A549 (cell line): ENCODE measurements around the gene NKX2-1. TPM values are rescaled to one million over a fixed set of nuclear protein-coding genes. Genes with fewer than 3 reads are reported as not detected.

Experiments
- ATAC-seq, 2 experiments: fragments of 200-7000 bp in 1 of 2; fragments of >200 bp in 1 of 2; cut with Nextera tagmentation in 1 of 2; cut with Tn5 transposase in 1 of 2; 3 replicates each; pipeline versions ENCODE4 v1.8.0 to v1.9.1; 2018 to 2020; ENCODE audit warnings: mild to moderate bottlenecking in 1 of 2, moderate library complexity in 1 of 2
- CTCF ChIA-PET: fragments of 300-600 bp; sonication (Branson Sonifier 250); formaldehyde crosslinking; extraction: SDS; loops from one replicate; lab custom pipeline; 2021; ENCODE audit warnings: antibody characterized with exemption, inconsistent platforms; lab: Yijun Ruan, JAX
- POLR2A ChIA-PET: fragments of 350-600 bp; formaldehyde crosslinking; extraction: SDS; loops from one replicate; lab custom pipeline; 2021; ENCODE audit warnings: antibody characterized with exemption, inconsistent platforms; lab: Yijun Ruan, JAX
- DNase-seq, 2 experiments: peaks; one replicate each; pipeline versions ENCODE4 v3.0.0 to v3.0.0-alpha.2; 2011 to 2016; ENCODE audit warnings: low read depth in 1 of 2, low spot score in 1 of 2
- FAIRE-seq: peaks from 2 replicates; lab custom pipeline; 2011; peaks lifted over from hg19 to GRCh38; lab: Jason Lieb, UNC
- H3K27ac ChIP-seq, 2 experiments: fragments of >200 bp; sonication (Bioruptor Twin); formaldehyde crosslinking; 3 replicates each; pipeline ENCODE4 v1.5.1; 2016 to 2017
- H3K4me1 ChIP-seq: fragments of >200 bp; sonication (Bioruptor Twin); formaldehyde crosslinking; 3 replicates; pipeline ENCODE4 v1.6.1; 2016
- H3K4me2 ChIP-seq: fragments of >200 bp; sonication (Bioruptor Twin); formaldehyde crosslinking; 3 replicates; pipeline ENCODE4 v1.6.1; 2016
- H3K4me3 ChIP-seq: fragments of >200 bp; sonication (Bioruptor Twin); formaldehyde crosslinking; 3 replicates; pipeline ENCODE4 v1.5.1; 2016
- H3K9me3 ChIP-seq: fragments of >200 bp; sonication (Bioruptor Twin); formaldehyde crosslinking; 3 replicates; pipeline ENCODE4 v1.6.1; 2016
- CBX8 ChIP-seq: fragments of 200-600 bp; sonication (generic); IDR thresholded peaks from 2 replicates; pipeline ENCODE4 v1.6.1; 2016
- CTCF ChIP-seq: fragments of >200 bp; sonication (Bioruptor Twin); formaldehyde crosslinking; IDR thresholded peaks from 3 replicates; pipeline ENCODE4 v1.5.1; 2016
- E2F6 ChIP-seq: IDR thresholded peaks from 2 replicates; pipeline ENCODE4 v1.6.1; 2012; ENCODE audit warnings: low read depth, borderline replicate concordance
- EHMT2 ChIP-seq: fragments of 200-600 bp; sonication (generic); IDR thresholded peaks from 2 replicates; pipeline ENCODE4 v1.6.1; 2016; ENCODE audit warnings: antibody characterized with exemption, low read depth, mild to moderate bottlenecking, moderate library complexity
- ELK1 ChIP-seq: fragments of 150-350 bp; IDR thresholded peaks from 2 replicates; pipeline ENCODE4 v1.6.1; 2014; ENCODE audit warnings: low read depth, mild to moderate bottlenecking, low read length
- EP300 ChIP-seq, 2 experiments: fragments of >200 bp; sonication (Bioruptor Twin); formaldehyde crosslinking; IDR thresholded peaks; 2 replicates in 1 of 2; 3 replicates in 1 of 2; pipeline ENCODE4 v1.6.1; 2016 to 2017
- FOSB ChIP-seq: fragments of 250-450 bp; sonication (Bioruptor Pico); IDR thresholded peaks from 2 replicates; pipeline ENCODE4 v1.5.0; 2020; ENCODE audit warnings: mild to moderate bottlenecking, moderate library complexity
- HDAC2 ChIP-seq: fragments of 200-600 bp; sonication (generic); IDR thresholded peaks from 2 replicates; pipeline ENCODE4 v1.6.1; 2016
- HOXB13 ChIP-seq: fragments of 250-450 bp; sonication (Bioruptor Pico); IDR thresholded peaks from 2 replicates; pipeline ENCODE4 v1.5.0; 2020; ENCODE audit warnings: low read depth, mild to moderate bottlenecking, moderate library complexity
- HOXB5 ChIP-seq: fragments of 250-450 bp; sonication (Bioruptor Pico); IDR thresholded peaks from 2 replicates; pipeline ENCODE4 v1.5.0; 2020; ENCODE audit warnings: mild to moderate bottlenecking, moderate library complexity
- JUNB ChIP-seq: fragments of >200 bp; sonication (Bioruptor Twin); formaldehyde crosslinking; IDR thresholded peaks from 2 replicates; pipeline ENCODE4 v1.6.1; 2016
- KDM5A ChIP-seq: fragments of 200-600 bp; sonication (generic); IDR thresholded peaks from 2 replicates; pipeline ENCODE4 v1.6.1; 2016; ENCODE audit warnings: antibody characterized with exemption, mild to moderate bottlenecking
- MAZ ChIP-seq: fragments of 150-350 bp; IDR thresholded peaks from 2 replicates; pipeline ENCODE4 v1.6.1; 2014; ENCODE audit warnings: antibody characterized with exemption, low read depth, low read length, borderline replicate concordance
- NPAS2 ChIP-seq: fragments of 250-450 bp; sonication (Bioruptor Pico); IDR thresholded peaks from 2 replicates; pipeline ENCODE4 v1.8.0; 2022; ENCODE audit warnings: mild to moderate bottlenecking, moderate library complexity, borderline replicate concordance
- PHF8 ChIP-seq: fragments of 200-600 bp; sonication (generic); IDR thresholded peaks from 2 replicates; pipeline ENCODE4 v1.6.1; 2016; ENCODE audit warnings: low read depth, mild to moderate bottlenecking, antibody characterized with exemption, moderate library complexity, borderline replicate concordance
- RAD21 ChIP-seq, 2 experiments: fragments of >200 bp in 1 of 2; sonication (Bioruptor Twin) in 1 of 2; formaldehyde crosslinking in 1 of 2; IDR thresholded peaks in 1 of 2; conservative IDR thresholded peaks in 1 of 2; 2 replicates in 1 of 2; 3 replicates in 1 of 2; pipeline ENCODE4 v1.6.1; 2012 to 2018; ENCODE audit warnings: inconsistent platforms in 1 of 2
- RCOR1 ChIP-seq: fragments of 150-350 bp; IDR thresholded peaks from 2 replicates; pipeline ENCODE4 v1.6.1; 2014; ENCODE audit warnings: antibody characterized with exemption, low read length, low read depth
- SMC3 ChIP-seq: fragments of >200 bp; sonication (Bioruptor Twin); formaldehyde crosslinking; IDR thresholded peaks from 3 replicates; pipeline ENCODE4 v1.6.1; 2018; ENCODE audit warnings: inconsistent platforms
- TFCP2L1 ChIP-seq: fragments of 250-450 bp; sonication (Bioruptor Pico); IDR thresholded peaks from 2 replicates; pipeline ENCODE4 v1.5.0; 2021; ENCODE audit warnings: mild to moderate bottlenecking
- TP53 ChIP-seq: fragments of 250-450 bp; sonication (Bioruptor Pico); IDR thresholded peaks from 2 replicates; pipeline ENCODE4 v1.5.0; 2021; ENCODE audit warnings: mild to moderate bottlenecking, moderate library complexity
- ZNF302 ChIP-seq: fragments of 250-450 bp; sonication (Bioruptor Pico); IDR thresholded peaks from 2 replicates; pipeline ENCODE4 v1.9.0; 2021; ENCODE audit warnings: inconsistent platforms, mild to moderate bottlenecking, moderate library complexity
- WGBS: methylation state at CpG from one replicate; pipeline ENCODE4 v1.1.6; 2017; ENCODE audit errors: missing lambda C conversion rate; 5-methylcytosine and 5-hydroxymethylcytosine counted together
- polyA plus RNA-seq, 4 experiments: library from polyadenylated mRNA; depleted of rRNA in 3 of 4; stranded (reverse); fragments of >200 nt; fragmentation: RNase III in 1 of 4; extraction: RNeasy Plus Mini Kit Qiagen cat#74134 plus additional on column Dnase treatment in 1 of 4; gene quantifications; 2 replicates in 3 of 4; 3 replicates in 1 of 4; pipeline ENCODE4 v1.2.3, GENCODE V29; 2011 to 2017
- TF ChIP-seq, protein P1 (sequence below): fragments of >200 bp; sonication (Bioruptor Twin); formaldehyde crosslinking; IDR thresholded peaks from 2 replicates; pipeline ENCODE4 v1.6.1; 2016
- TF ChIP-seq, protein P2 (sequence below): IDR thresholded peaks from 2 replicates; pipeline ENCODE4 v1.6.1; 2012

NKX2-1 gene
- polyA plus RNA-seq, 2 of the 4 experiments (the other 2 are of a cell fraction): not detected

DNA sequence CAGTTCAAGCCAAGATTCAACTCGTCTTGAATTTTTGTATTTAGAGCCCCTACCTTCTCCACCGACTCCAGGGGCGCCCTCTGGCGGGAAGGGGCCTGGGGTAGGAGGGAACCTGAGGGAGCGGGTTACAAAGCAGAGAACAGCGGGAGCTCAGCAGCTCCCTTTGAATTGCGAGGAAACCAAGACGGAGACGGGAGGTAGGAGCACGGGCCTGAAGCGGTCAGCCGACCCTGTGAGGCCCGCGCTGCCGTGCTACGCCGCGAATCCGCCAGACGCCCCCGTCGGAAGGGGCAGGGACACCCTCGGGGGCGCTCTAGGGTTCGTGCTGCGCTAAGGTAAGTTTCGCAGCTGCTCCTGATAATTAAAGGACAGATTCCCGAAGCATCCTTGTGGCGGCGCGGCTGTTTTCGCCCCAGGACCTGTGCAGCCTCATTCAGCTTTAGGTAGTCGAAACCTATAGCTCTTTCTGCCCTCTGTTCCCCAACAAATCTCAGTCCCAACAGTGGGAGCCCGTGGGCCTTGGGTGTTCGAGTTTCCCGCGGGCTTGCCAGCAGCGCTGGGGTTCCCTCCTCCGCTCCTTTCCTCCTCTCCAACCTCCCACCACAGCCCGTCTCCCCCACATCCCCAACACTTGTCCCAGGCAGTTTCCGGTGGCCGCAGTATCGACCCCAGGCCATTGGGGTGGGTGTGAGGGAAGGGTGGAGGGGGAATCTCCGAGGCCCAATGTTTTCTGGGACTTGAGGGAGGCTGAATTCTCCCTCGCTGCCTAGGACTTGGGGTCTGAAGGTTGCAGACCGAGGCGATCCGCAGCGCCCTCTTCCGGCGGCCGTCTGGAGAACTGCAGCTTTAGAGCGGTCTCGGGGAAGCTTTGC is 5.1 kb upstream of the NKX2-1 start:
- ATAC-seq (peak; percentile 72 to 90), FAIRE-seq (no peak), DNase-seq (peak; percentile 70 to 78)
- WGBS: 5% methylated on average over 29 of the region's 54 CpGs
- ChIA-PET CTCF (interaction anchor here (0.6 to 7.4 kb wide), 58 partner anchors 9 to 699 kb away, joined by 3 to 66 read pairs (median 4); partner anchors contain the start of genes BRMS1L and MBIP), POLR2A (no interaction called here)
- Histone ChIP-seq H3K27ac (no peak overlapping the region), H3K4me3 (peak overlapping the region; percentile 39), H3K4me1 (peaks cover 4% of the 10 kb centered on the region; the same call in 1 of the 3 replicates), H3K9me3 (no peaks in the 10 kb centered on the region), H3K4me2 (peak overlapping the region; percentile 86)
- TF ChIP-seq RAD21 (conservative IDR thresholded peaks at IDR 0.05 in 1 of 2, IDR thresholded peaks at IDR 0.05 in 1 of 2) (peak; percentile 50 to 53), MAZ (no peak), NPAS2 (CRISPR knock-in tag) (no peak), E2F6 (no peak), HDAC2 (no peak), PHF8 (no peak), HOXB13 (no peak), KDM5A (no peak), EHMT2 (no peak), FOSB (no peak), ELK1 (no peak), CBX8 (no peak), HOXB5 (no peak), RCOR1 (no peak), ZNF302 (no peak), TP53 (no peak), SMC3 (peak; percentile 37; the same call in 2 of the 3 replicates), JUNB (no peak), CTCF (peak; percentile 60), EP300 (IDR thresholded peaks at IDR 0.05) (no peak), TFCP2L1 (no peak)
- TF ChIP-seq, protein P1, sequence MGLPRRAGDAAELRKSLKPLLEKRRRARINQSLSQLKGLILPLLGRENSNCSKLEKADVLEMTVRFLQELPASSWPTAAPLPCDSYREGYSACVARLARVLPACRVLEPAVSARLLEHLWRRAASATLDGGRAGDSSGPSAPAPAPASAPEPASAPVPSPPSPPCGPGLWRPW: no peak
- TF ChIP-seq, protein P2, sequence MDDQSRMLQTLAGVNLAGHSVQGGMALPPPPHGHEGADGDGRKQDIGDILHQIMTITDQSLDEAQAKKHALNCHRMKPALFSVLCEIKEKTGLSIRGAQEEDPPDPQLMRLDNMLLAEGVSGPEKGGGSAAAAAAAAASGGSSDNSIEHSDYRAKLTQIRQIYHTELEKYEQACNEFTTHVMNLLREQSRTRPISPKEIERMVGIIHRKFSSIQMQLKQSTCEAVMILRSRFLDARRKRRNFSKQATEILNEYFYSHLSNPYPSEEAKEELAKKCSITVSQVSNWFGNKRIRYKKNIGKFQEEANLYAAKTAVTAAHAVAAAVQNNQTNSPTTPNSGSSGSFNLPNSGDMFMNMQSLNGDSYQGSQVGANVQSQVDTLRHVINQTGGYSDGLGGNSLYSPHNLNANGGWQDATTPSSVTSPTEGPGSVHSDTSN: no peak
- TF ChIP-seq, all 56 proteins: peak for 3
